SK-N-MC (cell line): ENCODE results near the gene POLG2.

Experiments used
- EZH2 ChIP-seq: fragments of 200-600 bp; sonication (generic); IDR thresholded peaks from one replicate; pipeline ENCODE4 v1.6.1; 2017; ENCODE audit warnings: antibody characterized with exemption
- FOXP2 ChIP-seq: optimal IDR thresholded peaks from 2 replicates; pipeline ENCODE3; 2011; ENCODE audit warnings: mild to moderate bottlenecking, moderate library complexity; ENCODE audit not compliant: insufficient read depth; ENCODE audit errors: extremely low read length, control extremely low read depth
- POLR2AphosphoS5 ChIP-seq: IDR thresholded peaks from 2 replicates; pipeline ENCODE4 v1.6.1; 2012; ENCODE audit warnings: mild to moderate bottlenecking, low read depth, low read length, borderline replicate concordance

GRCh38 chr17:64535357-64535756 lies 38.5 kb upstream of the POLG2 start:
- TF ChIP-seq EZH2 (no peak), FOXP2 (no peak), POLR2AphosphoS5 (no peak)
